SU-DHL-6 (cell line): ENCODE measurements around the gene ERN1.
"Not testable (repeated sequence)": the region's sequence is repeated elsewhere in the genome, so short reads cannot be mapped to it uniquely, and the experiment has no call there.

Experiments
- H2AFZ ChIP-seq: fragments of 200-600 bp; sonication (generic); 2 replicates; pipeline ENCODE4 v1.6.1; 2014; ENCODE audit warnings: low read depth, mild to moderate bottlenecking, moderate library complexity, mixed read lengths, antibody characterized with exemption, low read length; ENCODE audit not compliant: severe bottlenecking
- H3F3A ChIP-seq: fragments of 200-600 bp; shearing (Covaris generic); 2 replicates; pipeline ENCODE4 v1.6.0; 2016; ENCODE audit warnings: antibody characterized with exemption, mild to moderate bottlenecking; ENCODE audit not compliant: insufficient read depth
- H3K27ac ChIP-seq: fragments of 200-600 bp; sonication (generic); 2 replicates; pipeline ENCODE4 v1.5.1; 2016; ENCODE audit warnings: low read depth, mild to moderate bottlenecking, low read length, moderate library complexity, mixed read lengths
- H3K27me3 ChIP-seq: fragments of 200-600 bp; sonication (generic), shearing (Covaris generic); 2 replicates; pipeline ENCODE4 v1.6.0; 2014; ENCODE audit warnings: mild to moderate bottlenecking, low read length
- H3K36me3 ChIP-seq: fragments of 200-600 bp; sonication (generic); 2 replicates; pipeline ENCODE4 v1.6.1; 2014; ENCODE audit warnings: mild to moderate bottlenecking, low read length, mixed read lengths
- H3K4me2 ChIP-seq: fragments of 300-600, 200-600 bp; shearing (Covaris generic), sonication (generic); 2 replicates; pipeline ENCODE4 v1.6.0; 2014; ENCODE audit warnings: low read length, low read depth, mild to moderate bottlenecking; ENCODE audit not compliant: poor library complexity, severe bottlenecking
- H3K4me3 ChIP-seq: fragments of 200-600 bp; sonication (generic); 2 replicates; pipeline ENCODE4 v1.5.1; 2014; ENCODE audit warnings: antibody characterized with exemption, low read length, mild to moderate bottlenecking, mixed read lengths; ENCODE audit not compliant: insufficient read depth, poor library complexity, severe bottlenecking
- H3K79me2 ChIP-seq: fragments of 200-600 bp; sonication (generic); 2 replicates; pipeline ENCODE4 v1.6.1; 2014; ENCODE audit warnings: mild to moderate bottlenecking, low read length, moderate library complexity; ENCODE audit not compliant: insufficient read depth
- H3K9ac ChIP-seq: fragments of 200-600 bp; sonication (generic); 2 replicates; pipeline ENCODE4 v1.7.0; 2014; ENCODE audit warnings: mild to moderate bottlenecking, low read length
- H3K9me2 ChIP-seq: fragments of 200-600 bp; sonication (generic); replicated peaks from 2 replicates; pipeline ENCODE4 v1.6.1; 2014; ENCODE audit warnings: low read length; ENCODE audit not compliant: insufficient read depth
- H3K9me3 ChIP-seq: fragments of 200-600 bp; sonication (generic); 2 replicates; pipeline ENCODE4 v1.6.1; 2014; ENCODE audit warnings: low read length, mixed read lengths; ENCODE audit not compliant: insufficient read depth
- H4K20me1 ChIP-seq: fragments of 200-600 bp; sonication (generic); 2 replicates; pipeline ENCODE4 v1.6.1; 2014; ENCODE audit warnings: low read depth, mild to moderate bottlenecking, antibody characterized with exemption, low read length, moderate library complexity, mixed read lengths
- EZH2phosphoT487 ChIP-seq: fragments of 200-600 bp; sonication (generic), shearing (Covaris generic); conservative IDR thresholded peaks from 2 replicates; pipeline ENCODE4 v1.6.1; 2018; ENCODE audit warnings: mild to moderate bottlenecking, antibody characterized with exemption, low read length, moderate library complexity, mixed read lengths
- TF ChIP-seq, protein P1 (sequence below): fragments of 200-600 bp; sonication (generic); IDR thresholded peaks from one replicate; pipeline ENCODE4 v1.5.1; 2017; ENCODE audit warnings: antibody characterized with exemption, mild to moderate bottlenecking, low read length, moderate library complexity; ENCODE audit not compliant: insufficient read depth, poor library complexity, severe bottlenecking

ERN1 gene

DNA sequence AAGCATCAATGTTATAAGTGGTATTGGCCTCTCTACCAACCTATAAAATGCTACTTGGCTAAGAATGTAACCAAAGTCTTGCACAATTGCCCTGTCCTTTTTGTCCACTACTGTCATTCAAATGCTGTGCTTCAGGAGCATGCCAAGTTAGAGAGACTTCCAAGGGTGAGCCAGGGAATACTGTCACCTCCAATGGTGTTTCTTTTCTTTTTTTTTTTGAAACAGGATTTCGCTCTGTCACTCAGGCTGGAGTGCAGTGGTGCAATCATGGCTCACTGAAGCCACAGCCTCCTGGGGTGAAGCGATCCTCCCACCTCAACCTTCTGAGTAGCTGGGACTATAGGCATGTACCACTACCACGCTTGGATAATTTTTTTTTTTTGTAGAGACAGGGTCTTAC lies 43.7 kb upstream of the ERN1 start:
- H2AFZ ChIP-seq: no peak overlapping the region
- H3K79me2 ChIP-seq: no peaks in the 10 kb centered on the region
- H3K36me3 ChIP-seq: no peaks in the 10 kb centered on the region
- no peak overlapping the region for H3K27ac ChIP-seq
- H3K9me2 ChIP-seq: no peaks in the 10 kb centered on the region
- no peak overlapping the region for H3K4me2 ChIP-seq
- no peaks in the 10 kb centered on the region for H4K20me1 ChIP-seq
- H3F3A ChIP-seq: no peaks in the 10 kb centered on the region
- no peaks in the 10 kb centered on the region for H3K27me3 ChIP-seq
- H3K4me3 ChIP-seq: no peak overlapping the region
- no peak overlapping the region for H3K9ac ChIP-seq
- no peak for TF ChIP-seq EZH2phosphoT487
- TF ChIP-seq, protein P1, sequence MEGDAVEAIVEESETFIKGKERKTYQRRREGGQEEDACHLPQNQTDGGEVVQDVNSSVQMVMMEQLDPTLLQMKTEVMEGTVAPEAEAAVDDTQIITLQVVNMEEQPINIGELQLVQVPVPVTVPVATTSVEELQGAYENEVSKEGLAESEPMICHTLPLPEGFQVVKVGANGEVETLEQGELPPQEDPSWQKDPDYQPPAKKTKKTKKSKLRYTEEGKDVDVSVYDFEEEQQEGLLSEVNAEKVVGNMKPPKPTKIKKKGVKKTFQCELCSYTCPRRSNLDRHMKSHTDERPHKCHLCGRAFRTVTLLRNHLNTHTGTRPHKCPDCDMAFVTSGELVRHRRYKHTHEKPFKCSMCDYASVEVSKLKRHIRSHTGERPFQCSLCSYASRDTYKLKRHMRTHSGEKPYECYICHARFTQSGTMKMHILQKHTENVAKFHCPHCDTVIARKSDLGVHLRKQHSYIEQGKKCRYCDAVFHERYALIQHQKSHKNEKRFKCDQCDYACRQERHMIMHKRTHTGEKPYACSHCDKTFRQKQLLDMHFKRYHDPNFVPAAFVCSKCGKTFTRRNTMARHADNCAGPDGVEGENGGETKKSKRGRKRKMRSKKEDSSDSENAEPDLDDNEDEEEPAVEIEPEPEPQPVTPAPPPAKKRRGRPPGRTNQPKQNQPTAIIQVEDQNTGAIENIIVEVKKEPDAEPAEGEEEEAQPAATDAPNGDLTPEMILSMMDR: no peak
- no peaks in the 10 kb centered on the region for H3K9me3 ChIP-seq

GRCh38 chr17:64172510-64172909 lies 42.6 kb upstream of the ERN1 start:
- no peak overlapping the region for H3K4me3 ChIP-seq
- H3K9me3 ChIP-seq: no peaks in the 10 kb centered on the region
- no peak overlapping the region for H3K27ac ChIP-seq
- H3K9ac ChIP-seq: no peak overlapping the region
- no peaks in the 10 kb centered on the region for H4K20me1 ChIP-seq
- no peaks in the 10 kb centered on the region for H3F3A ChIP-seq
- H3K79me2 ChIP-seq: no peaks in the 10 kb centered on the region
- TF ChIP-seq EZH2phosphoT487: no peak
- TF ChIP-seq, protein P1: no peak
- no peaks in the 10 kb centered on the region for H3K27me3 ChIP-seq
- no peaks in the 10 kb centered on the region for H3K9me2 ChIP-seq
- H3K4me2 ChIP-seq: no peak overlapping the region
- no peak overlapping the region for H2AFZ ChIP-seq
- H3K36me3 ChIP-seq: no peaks in the 10 kb centered on the region

- Histone ChIP-seq H3K27me3 (no peaks in the 10 kb centered on the region), H3K79me2 (no peaks in the 10 kb centered on the region), H3K27ac (no peak overlapping the region), H3K4me3 (no peak overlapping the region), H3K9me3 (no peaks in the 10 kb centered on the region), H3K4me2 (no peak overlapping the region), H4K20me1 (no peaks in the 10 kb centered on the region), H2AFZ (no peak overlapping the region), H3F3A (no peaks in the 10 kb centered on the region), H3K9ac (no peak overlapping the region), H3K9me2 (no peaks in the 10 kb centered on the region), H3K36me3 (no peaks in the 10 kb centered on the region)
- TF ChIP-seq, protein P1: no peak
- no peak for TF ChIP-seq EZH2phosphoT487
These were observed 41.1 kb upstream of the ERN1 start for GRCh38 chr17:64171041-64171440.

- no peak for TF ChIP-seq EZH2phosphoT487
- TF ChIP-seq, protein P1: no peak
- no peaks in the 10 kb centered on the region for H3K79me2 ChIP-seq
- H3K9me3 ChIP-seq: no peaks in the 10 kb centered on the region
- no peaks in the 10 kb centered on the region for H4K20me1 ChIP-seq
- no peaks in the 10 kb centered on the region for H3K36me3 ChIP-seq
- H2AFZ ChIP-seq: no peak overlapping the region
- no peak overlapping the region for H3K4me2 ChIP-seq
- H3F3A ChIP-seq: no peaks in the 10 kb centered on the region
- H3K4me3 ChIP-seq: no peak overlapping the region
- no peaks in the 10 kb centered on the region for H3K9me2 ChIP-seq
- H3K27me3 ChIP-seq: no peaks in the 10 kb centered on the region
- no peak overlapping the region for H3K9ac ChIP-seq
- H3K27ac ChIP-seq: no peak overlapping the region
These were observed 40.3 kb upstream of the ERN1 start for GRCh38 chr17:64170286-64170685.

- H3K4me2 ChIP-seq, H3K79me2 ChIP-seq, H3K9me2 ChIP-seq, H3K36me3 ChIP-seq, H3K27ac ChIP-seq, H4K20me1 ChIP-seq, H2AFZ ChIP-seq, H3F3A ChIP-seq, H3K9me3 ChIP-seq, H3K9ac ChIP-seq, H3K27me3 ChIP-seq, H3K4me3 ChIP-seq: not testable (repeated sequence)
These were observed 37.7 kb upstream of the ERN1 start for GRCh38 chr17:64167666-64168065.
